Immature natural killer cell (primary cell): ENCODE results near the gene RBM17. TPM values are rescaled to one million over a fixed set of nuclear protein-coding genes. Genes with fewer than 3 reads are reported as not detected.
"Not testable (repeated sequence)": the region's sequence is repeated elsewhere in the genome, so short reads cannot be mapped to it uniquely, and the experiment has no call there.

Experiments
- DNase-seq, 3 donors: peaks; one replicate each; pipeline ENCODE4 v3.0.0; 2022; ENCODE audit warnings: mixed read lengths in 1 of 3
- H3K27ac Mint-ChIP-seq, 6 donors: one replicate each; pipeline ENCODE4 v1.8.0; 2020; ENCODE audit warnings: mixed read lengths in 6 of 6, mild to moderate bottlenecking in 5 of 6, inconsistent platforms in 4 of 6, moderate library complexity in 3 of 6
- H3K27me3 Mint-ChIP-seq, 3 donors: one replicate each; pipeline ENCODE4 v1.8.0; 2020 to 2021; ENCODE audit warnings: low read depth in 3 of 3, mild to moderate bottlenecking in 3 of 3, mixed read lengths in 3 of 3, moderate library complexity in 3 of 3, inconsistent platforms in 1 of 3
- H3K36me3 Mint-ChIP-seq, 3 donors: one replicate each; pipeline ENCODE4 v1.8.0; 2020; ENCODE audit warnings: mixed read lengths in 3 of 3, inconsistent platforms in 2 of 3, mild to moderate bottlenecking in 2 of 3
- H3K4me1 Mint-ChIP-seq, 2 donors: one replicate each; pipeline ENCODE4 v1.8.0; 2020; ENCODE audit warnings: inconsistent platforms in 2 of 2, mild to moderate bottlenecking in 2 of 2, mixed read lengths in 2 of 2, moderate library complexity in 1 of 2
- H3K4me3 Mint-ChIP-seq, 5 donors: one replicate each; pipeline ENCODE4 v1.8.0; 2020; ENCODE audit warnings: mild to moderate bottlenecking in 5 of 5, mixed read lengths in 5 of 5, inconsistent platforms in 3 of 5, moderate library complexity in 3 of 5
- H3K9me3 Mint-ChIP-seq, 6 donors: one replicate each; pipeline ENCODE4 v1.8.0; 2020; ENCODE audit warnings: mild to moderate bottlenecking in 6 of 6, mixed read lengths in 6 of 6, inconsistent platforms in 4 of 6, moderate library complexity in 3 of 6
- polyA plus RNA-seq, 3 donors: library from polyadenylated mRNA; unstranded; fragments of 300-500 nt; fragmentation: Illumina TruSeq; gene quantifications; one replicate each; pipeline ENCODE4 v1.2.3, GENCODE V29; 2021

RBM17 gene
- polyA plus RNA-seq, 3 donors from 2014 or later, result 30.9 to 91.5 (median 55.5) TPM

GRCh38 chr10:6114299-6114698 lies 25.5 kb downstream of the RBM17 start:
- Mint-ChIP-seq H3K9me3 (no peaks in the 10 kb centered on the region), H3K27ac (peak overlapping the region in 1 of 6 donors; percentile 6), H3K36me3 (peaks cover 29 to 56% (median 44%) of the 10 kb centered on the region in 3 donors), H3K4me1 (peaks cover 6% of the 10 kb centered on the region in 2 donors), H3K4me3 (no peak overlapping the region), H3K27me3 (peaks cover 0 to 2% (median 2%) of the 10 kb centered on the region in 3 donors)
- no peak for DNase-seq

DNA sequence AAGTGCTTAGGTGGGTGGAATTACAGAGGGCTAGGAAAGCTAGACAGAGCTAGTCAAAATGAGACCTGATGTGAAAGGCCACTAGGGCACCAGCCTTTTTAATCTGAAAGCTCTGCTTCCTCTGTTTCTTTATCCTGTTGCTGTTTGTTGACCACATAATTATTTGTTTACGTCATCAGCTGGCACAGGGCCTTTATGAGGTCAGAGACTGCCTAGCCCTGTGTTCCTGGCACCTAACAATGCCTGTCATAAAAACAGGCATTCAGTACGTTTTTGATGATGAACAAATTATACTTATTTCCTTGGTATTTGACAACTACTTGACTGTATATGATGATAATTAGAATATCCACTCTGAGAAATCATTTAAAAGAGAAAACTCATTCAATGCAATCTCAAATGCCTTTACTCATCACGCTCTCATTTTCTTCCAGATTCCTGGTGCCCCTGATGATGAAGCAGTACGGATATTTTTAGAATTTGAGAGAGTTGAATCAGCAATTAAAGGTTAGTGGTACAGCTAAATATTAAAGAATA lies 26.0 kb downstream of the RBM17 start:
- peaks cover 2 to 3% of the 10 kb centered on the region in 2 donors for H3K4me1 Mint-ChIP-seq
- no peak overlapping the region for H3K4me3 Mint-ChIP-seq
- DNase-seq, result no peak
- H3K36me3 Mint-ChIP-seq, result peaks cover 26 to 51% (median 41%) of the 10 kb centered on the region in 3 donors
- peaks cover 0 to 2% (median 1%) of the 10 kb centered on the region in 3 donors for H3K27me3 Mint-ChIP-seq
- peak overlapping the region in 1 of 6 donors; percentile 6 for H3K27ac Mint-ChIP-seq
- no peaks in the 10 kb centered on the region for H3K9me3 Mint-ChIP-seq

- H3K36me3 Mint-ChIP-seq, result peaks cover 21 to 45% (median 39%) of the 10 kb centered on the region in 3 donors
- peaks cover 0 to 3% of the 10 kb centered on the region in 2 donors for H3K4me1 Mint-ChIP-seq
- no peak overlapping the region for H3K4me3 Mint-ChIP-seq
- no peaks in the 10 kb centered on the region for H3K9me3 Mint-ChIP-seq
- peaks cover 0 to 2% (median 1%) of the 10 kb centered on the region in 3 donors for H3K27me3 Mint-ChIP-seq
- peak overlapping the region in 1 of 6 donors; percentile 75 for H3K27ac Mint-ChIP-seq
- DNase-seq, result no peak
These were observed 26.6 kb downstream of the RBM17 start for GRCh38 chr10:6115411-6115810.

- H3K27me3 Mint-ChIP-seq, result peaks cover 0 to 3% (median 2%) of the 10 kb centered on the region in 3 donors
- H3K27ac Mint-ChIP-seq, result peak overlapping the region in 2 of 6 donors; percentile 65 to 76
- DNase-seq, result no peak
- peaks cover 0 to 1% of the 10 kb centered on the region in 2 donors for H3K4me1 Mint-ChIP-seq
- H3K36me3 Mint-ChIP-seq, result peaks cover 18 to 42% (median 39%) of the 10 kb centered on the region in 3 donors
- no peaks in the 10 kb centered on the region for H3K9me3 Mint-ChIP-seq
- H3K4me3 Mint-ChIP-seq, result no peak overlapping the region
These were observed 27.1 kb downstream of the RBM17 start for GRCh38 chr10:6115824-6116350.

- peaks cover 14 to 38% (median 34%) of the 10 kb centered on the region in 3 donors for H3K36me3 Mint-ChIP-seq
- peaks cover 0 to 3% (median 2%) of the 10 kb centered on the region in 3 donors for H3K27me3 Mint-ChIP-seq
- H3K27ac Mint-ChIP-seq, result no peak overlapping the region
- no peak for DNase-seq
- no peaks in the 10 kb centered on the region for H3K9me3 Mint-ChIP-seq
- H3K4me1 Mint-ChIP-seq, result peaks cover 0 to 1% of the 10 kb centered on the region in 2 donors
- no peak overlapping the region for H3K4me3 Mint-ChIP-seq
These were observed 28.0 kb downstream of the RBM17 start for GRCh38 chr10:6116806-6117205.

DNA sequence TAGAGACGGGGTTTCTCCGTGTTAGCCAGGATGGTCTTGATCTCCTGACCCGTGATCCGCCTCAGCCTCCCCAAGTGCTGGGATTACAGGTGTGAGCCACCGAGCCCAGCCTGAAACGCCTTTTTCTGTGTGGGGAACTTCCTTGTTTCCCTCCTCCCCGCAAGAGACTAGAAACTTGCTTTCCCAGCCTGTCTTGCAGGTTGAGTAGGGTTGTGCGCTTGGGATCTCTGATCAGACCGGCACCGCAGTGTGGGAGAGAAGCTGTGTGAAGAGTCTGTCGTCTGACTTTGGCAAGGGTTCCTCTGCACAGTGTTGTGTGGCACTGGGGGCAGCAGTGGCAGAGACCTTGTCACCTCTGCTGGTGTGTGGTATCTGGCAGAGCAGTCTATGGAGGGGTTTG lies 28.9 kb downstream of the RBM17 start:
- peak overlapping the region in 1 of 6 donors; percentile 25 for H3K27ac Mint-ChIP-seq

DNA sequence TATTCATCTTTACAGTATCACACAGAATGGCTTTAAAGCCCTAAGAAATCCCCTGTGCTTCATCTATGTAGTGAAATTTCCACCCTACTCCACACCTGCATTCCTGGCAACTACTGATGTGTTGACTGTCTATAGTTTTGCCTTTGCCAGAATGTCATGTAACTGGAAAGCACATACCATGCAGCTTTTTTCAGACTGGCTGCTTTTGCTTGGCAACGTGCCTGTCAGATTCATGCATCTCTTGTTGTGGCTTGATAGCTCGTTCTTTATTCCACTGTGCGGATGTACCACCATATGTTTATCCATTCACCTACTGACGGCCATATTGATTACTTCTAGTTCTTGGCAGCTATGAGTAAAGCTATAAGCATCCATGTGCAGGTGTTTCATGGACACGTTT lies 30.6 kb downstream of the RBM17 start:
- H3K27ac Mint-ChIP-seq, result no peak overlapping the region
- no peaks in the 10 kb centered on the region for H3K9me3 Mint-ChIP-seq
- H3K27me3 Mint-ChIP-seq, result peaks cover 0 to 3% (median 2%) of the 10 kb centered on the region in 3 donors
- H3K4me1 Mint-ChIP-seq, result peaks cover 0 to 1% of the 10 kb centered on the region in 2 donors
- no peak for DNase-seq
- no peak overlapping the region for H3K4me3 Mint-ChIP-seq
- H3K36me3 Mint-ChIP-seq, result peaks cover 7 to 14% (median 12%) of the 10 kb centered on the region in 3 donors

More for the DNA sequence above, 28.9 kb downstream of the RBM17 start:
- no peak for DNase-seq
- Mint-ChIP-seq H3K27me3 (peaks cover 0 to 3% (median 2%) of the 10 kb centered on the region in 3 donors), H3K4me3 (no peak overlapping the region), H3K36me3 (peaks cover 14 to 29% (median 26%) of the 10 kb centered on the region in 3 donors), H3K9me3 (no peaks in the 10 kb centered on the region), H3K4me1 (peaks cover 0 to 1% of the 10 kb centered on the region in 2 donors)

GRCh38 chr10:6119962-6120361 lies 31.1 kb downstream of the RBM17 start:
- Mint-ChIP-seq H3K4me3 (no peak overlapping the region), H3K36me3 (peaks cover 3 to 9% (median 7%) of the 10 kb centered on the region in 3 donors), H3K27ac (no peak overlapping the region), H3K27me3 (peaks cover 2 to 4% (median 3%) of the 10 kb centered on the region in 3 donors), H3K4me1 (peaks cover 0 to 1% of the 10 kb centered on the region in 2 donors), H3K9me3 (no peaks in the 10 kb centered on the region)
- no peak for DNase-seq

DNA sequence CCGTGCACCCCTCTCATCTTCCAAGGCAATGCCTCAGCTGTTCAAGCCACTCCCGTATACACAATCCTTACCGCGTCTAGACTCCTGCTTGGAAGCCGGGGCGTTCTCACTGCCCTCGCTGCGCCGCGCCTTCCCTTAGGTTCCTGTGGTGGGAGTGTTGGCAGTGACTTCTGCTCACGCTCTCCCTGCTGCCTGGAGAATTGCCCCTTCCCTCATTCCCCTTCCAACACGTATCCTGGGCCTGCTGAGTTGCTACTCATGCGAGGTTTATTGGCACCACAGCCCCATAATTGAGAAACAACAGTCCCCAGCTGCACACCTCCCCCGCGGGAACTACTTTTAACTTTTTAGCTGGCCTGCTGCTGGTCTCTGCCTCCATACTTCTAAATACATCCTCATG lies 31.9 kb downstream of the RBM17 start:
- H3K4me1 Mint-ChIP-seq, result peaks cover 0 to 1% of the 10 kb centered on the region in 2 donors
- no peak overlapping the region for H3K27ac Mint-ChIP-seq
- H3K4me3 Mint-ChIP-seq, result no peak overlapping the region
- no peak for DNase-seq
- no peaks in the 10 kb centered on the region for H3K9me3 Mint-ChIP-seq
- H3K27me3 Mint-ChIP-seq, result peaks cover 3 to 4% (median 4%) of the 10 kb centered on the region in 3 donors
- peaks cover 0 to 6% (median 4%) of the 10 kb centered on the region in 3 donors for H3K36me3 Mint-ChIP-seq

- peaks cover 0 to 2% (median under 1%) of the 10 kb centered on the region in 3 donors for H3K36me3 Mint-ChIP-seq
- H3K27ac Mint-ChIP-seq, result no peak overlapping the region
- DNase-seq, result no peak
- H3K4me1 Mint-ChIP-seq, result peaks cover 0 to 1% of the 10 kb centered on the region in 2 donors
- no peaks in the 10 kb centered on the region for H3K9me3 Mint-ChIP-seq
- peaks cover 3 to 5% (median 4%) of the 10 kb centered on the region in 3 donors for H3K27me3 Mint-ChIP-seq
- no peak overlapping the region for H3K4me3 Mint-ChIP-seq
These were observed 32.3 kb downstream of the RBM17 start for GRCh38 chr10:6121146-6121545.

- H3K27ac Mint-ChIP-seq, result no peak overlapping the region
- H3K4me3 Mint-ChIP-seq, result no peak overlapping the region
These were observed 34.7 kb downstream of the RBM17 start for GRCh38 chr10:6123532-6123931.

GRCh38 chr10:6124666-6125065 lies 35.8 kb downstream of the RBM17 start:
- peaks cover 9 to 10% (median 10%) of the 10 kb centered on the region in 3 donors for H3K27me3 Mint-ChIP-seq
- peak overlapping the region in 1 of 6 donors; percentile 71 for H3K27ac Mint-ChIP-seq

More at GRCh38 chr10:6123532-6123931, 34.7 kb downstream of the RBM17 start:
- Mint-ChIP-seq H3K27me3 (peaks cover 3 to 9% (median 8%) of the 10 kb centered on the region in 3 donors), H3K4me1 (peaks cover 0 to 1% of the 10 kb centered on the region in 2 donors), H3K36me3 (no peaks in the 10 kb centered on the region), H3K9me3 (no peaks in the 10 kb centered on the region)
- DNase-seq, result no peak

GRCh38 chr10:6127461-6127860 lies 38.6 kb downstream of the RBM17 start:
- H3K27ac Mint-ChIP-seq, H3K4me3 Mint-ChIP-seq, H3K9me3 Mint-ChIP-seq, DNase-seq, H3K36me3 Mint-ChIP-seq: not testable (repeated sequence)
- Mint-ChIP-seq H3K27me3 (peaks cover 10 to 16% (median 13%) of the 10 kb centered on the region in 3 donors), H3K4me1 (peaks cover 16 to 17% of the 10 kb centered on the region in 2 donors)

More at GRCh38 chr10:6124666-6125065, 35.8 kb downstream of the RBM17 start:
- Mint-ChIP-seq H3K9me3 (no peaks in the 10 kb centered on the region), H3K36me3 (no peaks in the 10 kb centered on the region), H3K4me1 (peaks cover 7 to 9% of the 10 kb centered on the region in 2 donors), H3K4me3 (no peak overlapping the region)
- no peak for DNase-seq

DNA sequence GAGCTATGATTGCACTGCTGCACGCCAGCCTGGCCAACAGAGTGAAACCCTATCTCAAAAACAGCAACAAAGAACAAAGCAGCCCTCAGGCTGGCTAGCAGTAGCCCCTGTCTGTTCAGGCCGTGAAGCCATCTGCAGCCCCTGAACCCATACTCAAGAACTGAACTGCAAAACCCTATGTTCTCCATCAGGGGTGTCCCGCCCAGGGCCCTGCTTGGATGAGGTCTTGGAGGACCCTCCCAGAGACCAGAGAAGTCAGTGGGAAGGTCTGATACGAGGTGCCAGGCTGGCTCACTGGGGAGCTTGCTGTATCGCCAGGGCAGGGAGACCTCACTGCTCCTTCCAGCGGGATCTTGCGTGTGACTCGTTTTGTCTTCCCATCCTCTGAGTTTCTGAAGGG lies 39.3 kb downstream of the RBM17 start:
- DNase-seq, result no peak
- no peak overlapping the region for H3K4me3 Mint-ChIP-seq
- H3K4me1 Mint-ChIP-seq, result peaks cover 16 to 17% of the 10 kb centered on the region in 2 donors
- H3K27me3 Mint-ChIP-seq, result peaks cover 10 to 16% (median 13%) of the 10 kb centered on the region in 3 donors
- H3K27ac Mint-ChIP-seq, result no peak overlapping the region
- no peaks in the 10 kb centered on the region for H3K36me3 Mint-ChIP-seq
- H3K9me3 Mint-ChIP-seq, result no peaks in the 10 kb centered on the region
